ENCODE data around the gene PLEK. TPM values are rescaled to one million over a fixed set of nuclear protein-coding genes. Genes with fewer than 3 reads are reported as not detected.
A peak's percentile ranks its signal among the peaks of the same experiment; 100 is the strongest.
"Not testable (repeated sequence)": the region's sequence is repeated elsewhere in the genome, so short reads cannot be mapped to it uniquely, and the experiment has no call there.

The PLEK gene
- total RNA-seq, 1 experiment from 2014 or later: not detected

GRCh38 chr2:68384485-68385107, 19.5 kb downstream of the PLEK start:
- no peak for DNase-seq (ENCODE audit: low read depth)

- peak; percentile 13 for DNase-seq (ENCODE audit: low read depth)
These were observed 20.3 kb downstream of the PLEK start for GRCh38 chr2:68385220-68385906.

- no peak for DNase-seq (ENCODE audit: low read depth)
These were observed 20.8 kb downstream of the PLEK start for GRCh38 chr2:68385907-68386287.

- no peak for DNase-seq (ENCODE audit: low read depth)
These were observed 21.3 kb downstream of the PLEK start for GRCh38 chr2:68386365-68386764.

GRCh38 chr2:68387408-68388350, 22.6 kb downstream of the PLEK start:
- peak; percentile 20 for DNase-seq (ENCODE audit: low read depth)

GRCh38 chr2:68388358-68388757, 23.3 kb downstream of the PLEK start:
- DNase-seq (ENCODE audit: low read depth): no peak

- DNase-seq (ENCODE audit: low read depth): no peak
These were observed 23.7 kb downstream of the PLEK start for GRCh38 chr2:68388772-68389171.

- DNase-seq (ENCODE audit: low read depth): no peak
These were observed 25.0 kb downstream of the PLEK start for GRCh38 chr2:68390114-68390513.

- no peak for DNase-seq (ENCODE audit: low read depth)
These were observed 25.5 kb downstream of the PLEK start for GRCh38 chr2:68390586-68390985.

GRCh38 chr2:68391099-68391498, 26.0 kb downstream of the PLEK start:
- DNase-seq (ENCODE audit: low read depth): no peak

GRCh38 chr2:68391869-68392268, 26.8 kb downstream of the PLEK start:
- DNase-seq (ENCODE audit: low read depth): no peak

- DNase-seq (ENCODE audit: low read depth): no peak
These were observed 31.0 kb downstream of the PLEK start for GRCh38 chr2:68396093-68396492.

- not testable (repeated sequence) for DNase-seq (ENCODE audit: low read depth)
These were observed 32.7 kb downstream of the PLEK start for GRCh38 chr2:68397704-68398263.

- DNase-seq (ENCODE audit: low read depth): no peak
These were observed 38.1 kb downstream of the PLEK start for GRCh38 chr2:68403199-68403644.

- DNase-seq (ENCODE audit: low read depth): no peak
These were observed 39.1 kb downstream of the PLEK start for GRCh38 chr2:68404164-68404563.

- DNase-seq (ENCODE audit: low read depth): no peak
These were observed 40.1 kb downstream of the PLEK start for GRCh38 chr2:68404893-68405799.

GRCh38 chr2:68411397-68412126, 46.5 kb downstream of the PLEK start:
- no peak for DNase-seq (ENCODE audit: low read depth)

- DNase-seq (ENCODE audit: low read depth): no peak
These were observed 47.2 kb downstream of the PLEK start for GRCh38 chr2:68412127-68412819.

GRCh38 chr2:68413466-68413865, 48.4 kb downstream of the PLEK start:
- DNase-seq (ENCODE audit: low read depth): no peak
